Neural progenitor cell (in vitro differentiated cells): ENCODE data around the gene SWAP70. TPM values are rescaled to one million over a fixed set of nuclear protein-coding genes. Genes with fewer than 3 reads are reported as not detected.

Experiments used
- DNase-seq: peaks from one replicate; pipeline ENCODE4 v3.0.0-alpha.2; 2016; ENCODE audit warnings: low spot score
- H2AFZ ChIP-seq: fragments of 200-600 bp; sonication (generic); replicated peaks from 2 replicates; pipeline ENCODE4 v1.6.1; 2016; ENCODE audit warnings: antibody characterized with exemption
- H3F3A ChIP-seq: fragments of 200-600 bp; sonication (generic); 2 replicates; pipeline ENCODE4 v1.6.1; 2016; ENCODE audit warnings: antibody characterized with exemption, low read depth
- H3K27ac ChIP-seq: fragments of 200-600 bp; sonication (generic); 2 replicates; pipeline ENCODE4 v1.5.1; 2016; ENCODE audit warnings: mild to moderate bottlenecking
- H3K27me3 ChIP-seq: fragments of 200-600 bp; sonication (generic); 2 replicates; pipeline ENCODE4 v1.6.1; 2016; ENCODE audit warnings: mild to moderate bottlenecking, moderate library complexity
- H3K36me3 ChIP-seq: fragments of 200-600 bp; sonication (generic); 2 replicates; pipeline ENCODE4 v1.5.1; 2016
- H3K4me1 ChIP-seq: fragments of 200-600 bp; sonication (generic); 2 replicates; pipeline ENCODE4 v1.6.1; 2016; ENCODE audit warnings: mixed run types
- H3K4me2 ChIP-seq: fragments of 200-600 bp; sonication (generic); 2 replicates; pipeline ENCODE4 v1.6.1; 2016
- H3K4me3 ChIP-seq: fragments of 200-600 bp; sonication (generic); 2 replicates; pipeline ENCODE4 v1.5.1; 2016
- H3K79me2 ChIP-seq: fragments of 200-600 bp; sonication (generic); 2 replicates; pipeline ENCODE4 v1.6.1; 2016; ENCODE audit warnings: low read depth
- H3K9ac ChIP-seq: fragments of 200-600 bp; sonication (generic); 2 replicates; pipeline ENCODE4 v1.6.1; 2016
- H3K9me3 ChIP-seq: fragments of 200-600 bp; sonication (generic); 2 replicates; pipeline ENCODE4 v1.5.1; 2016; ENCODE audit warnings: low read depth
- H4K20me1 ChIP-seq: fragments of 200-600 bp; sonication (generic); 2 replicates; pipeline ENCODE4 v1.6.1; 2016; ENCODE audit warnings: low read depth
- H3K27ac Mint-ChIP-seq: 3 replicates; pipeline ENCODE4 v1.8.0; 2021; ENCODE audit warnings: mixed read lengths
- H3K27me3 Mint-ChIP-seq: 2 replicates; pipeline ENCODE4 v1.8.0; 2022; ENCODE audit warnings: low read depth, mild to moderate bottlenecking, inconsistent platforms, moderate library complexity, mixed read lengths; ENCODE audit not compliant: insufficient read depth
- H3K36me3 Mint-ChIP-seq: 3 replicates; pipeline ENCODE4 v1.8.0; 2021; ENCODE audit warnings: mixed read lengths
- H3K4me1 Mint-ChIP-seq: 3 replicates; pipeline ENCODE4 v1.8.0; 2021; ENCODE audit warnings: mixed read lengths
- H3K4me3 Mint-ChIP-seq: 3 replicates; pipeline ENCODE4 v1.8.0; 2021; ENCODE audit warnings: mild to moderate bottlenecking, moderate library complexity, mixed read lengths
- H3K9me3 Mint-ChIP-seq: 3 replicates; pipeline ENCODE4 v1.8.0; 2020; ENCODE audit warnings: mixed read lengths
- CTCF ChIP-seq: fragments of 200-600 bp; sonication (generic); IDR thresholded peaks from 2 replicates; pipeline ENCODE4 v1.5.1; 2017; ENCODE audit warnings: antibody characterized with exemption, mild to moderate bottlenecking
- EZH2 ChIP-seq: fragments of 200-600 bp; sonication (generic); IDR thresholded peaks from 2 replicates; pipeline ENCODE4 v1.6.1; 2017; ENCODE audit warnings: antibody characterized with exemption, mild to moderate bottlenecking, moderate library complexity
- EZH2phosphoT487 ChIP-seq: fragments of 200-600 bp; sonication (generic); IDR thresholded peaks from 2 replicates; pipeline ENCODE4 v1.6.1; 2017; ENCODE audit warnings: antibody characterized with exemption
- total RNA-seq: library from RNA; depleted of rRNA; stranded (reverse); fragments of >200 nt; gene quantifications from 2 replicates; pipeline ENCODE4 v1.2.3, GENCODE V29; 2015; ENCODE audit warnings: low replicate concordance

The SWAP70 gene
- total RNA-seq, 1 donor from 2014 or later, result 25.5 TPM

DNA sequence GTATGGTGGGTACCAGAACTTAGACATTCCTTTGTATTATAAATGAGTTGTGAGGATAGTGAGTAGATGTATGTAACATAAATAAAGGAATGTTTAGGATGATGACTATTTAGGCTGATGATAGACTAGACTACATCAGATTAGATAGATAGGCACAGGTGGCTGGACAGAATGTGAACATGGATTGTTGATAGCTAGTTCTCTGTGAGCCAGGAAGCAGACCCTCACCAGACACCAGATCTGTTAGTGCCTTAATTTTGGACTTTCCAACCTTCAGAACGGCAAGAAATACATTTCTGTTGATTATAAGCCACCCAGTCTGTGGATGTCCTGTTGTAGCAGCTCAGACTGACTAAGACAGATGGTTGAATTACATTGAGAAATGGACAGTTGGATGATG lies 99.4 kb downstream of the SWAP70 start:
- H3K4me2 ChIP-seq, result no peak overlapping the region
- peaks cover 6% of the 10 kb centered on the region for H3F3A ChIP-seq
- H3K36me3 Mint-ChIP-seq, result no peaks in the 10 kb centered on the region
- H4K20me1 ChIP-seq, result no peaks in the 10 kb centered on the region
- DNase-seq, result no peak
- no peak overlapping the region for H3K4me3 Mint-ChIP-seq
- no peak overlapping the region for H3K27ac Mint-ChIP-seq
- H3K27me3 ChIP-seq, result peaks cover 4% of the 10 kb centered on the region
- H3K4me1 Mint-ChIP-seq, result peaks cover 34% of the 10 kb centered on the region
- no peak overlapping the region for H2AFZ ChIP-seq
- H3K27me3 Mint-ChIP-seq, result peaks cover 9% of the 10 kb centered on the region
- TF ChIP-seq EZH2phosphoT487, result no peak
- no peak for TF ChIP-seq CTCF
- no peak for TF ChIP-seq EZH2
- no peaks in the 10 kb centered on the region for H3K79me2 ChIP-seq
- H3K9me3 Mint-ChIP-seq, result no peaks in the 10 kb centered on the region
- no peak overlapping the region for H3K4me3 ChIP-seq
- no peak overlapping the region for H3K9ac ChIP-seq
- H3K4me1 ChIP-seq, result peaks cover 4% of the 10 kb centered on the region
- no peaks in the 10 kb centered on the region for H3K36me3 ChIP-seq
- no peaks in the 10 kb centered on the region for H3K9me3 ChIP-seq
- H3K27ac ChIP-seq, result no peak overlapping the region

- TF ChIP-seq CTCF (no peak), EZH2phosphoT487 (no peak), EZH2 (no peak)
- no peaks in the 10 kb centered on the region for H3K79me2 ChIP-seq
- Mint-ChIP-seq H3K27ac (peak overlapping the region; percentile 93), H3K27me3 (peaks cover 9% of the 10 kb centered on the region), H3K9me3 (no peaks in the 10 kb centered on the region), H3K4me3 (no peak overlapping the region), H3K4me1 (peaks cover 26% of the 10 kb centered on the region), H3K36me3 (no peaks in the 10 kb centered on the region)
- H3K9me3 ChIP-seq, result no peaks in the 10 kb centered on the region
- no peak overlapping the region for H3K9ac ChIP-seq
- H3K4me3 ChIP-seq, result no peak overlapping the region
- no peaks in the 10 kb centered on the region for H3K27me3 ChIP-seq
- no peaks in the 10 kb centered on the region for H3K36me3 ChIP-seq
- H3F3A ChIP-seq, result no peaks in the 10 kb centered on the region
- peak; percentile 25 for DNase-seq
- H3K4me2 ChIP-seq, result peak overlapping the region; percentile 27
- no peak overlapping the region for H3K27ac ChIP-seq
- no peak overlapping the region for H2AFZ ChIP-seq
- H3K4me1 ChIP-seq, result peaks cover 4% of the 10 kb centered on the region
- no peaks in the 10 kb centered on the region for H4K20me1 ChIP-seq
These were observed 101.6 kb downstream of the SWAP70 start for GRCh38 chr11:9765320-9766101.

DNA sequence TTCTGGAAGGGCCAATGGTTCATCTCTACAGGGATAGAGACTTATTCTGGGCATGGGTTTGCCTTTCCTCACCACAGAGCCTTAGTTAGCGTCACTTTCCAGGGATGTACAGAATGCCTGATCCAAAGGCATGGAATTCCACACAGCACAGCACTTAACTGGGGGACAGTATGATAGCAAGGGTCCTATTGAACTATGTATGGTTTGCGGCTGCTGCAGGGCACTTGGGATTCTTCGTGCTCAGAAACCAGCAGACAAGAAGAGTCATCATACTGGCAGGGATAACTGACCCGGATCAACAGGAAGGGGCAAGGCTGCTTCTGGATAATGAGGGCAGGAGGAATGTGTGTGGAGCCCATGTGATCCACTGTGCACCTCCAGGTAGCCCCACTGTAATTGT lies 105.7 kb downstream of the SWAP70 start:
- no peak overlapping the region for H3K27ac Mint-ChIP-seq
- peaks cover 23% of the 10 kb centered on the region for H3K4me1 Mint-ChIP-seq
- H3K36me3 Mint-ChIP-seq, result no peaks in the 10 kb centered on the region
- H3F3A ChIP-seq, result peaks cover 3% of the 10 kb centered on the region
- peaks cover 4% of the 10 kb centered on the region for H3K4me1 ChIP-seq
- TF ChIP-seq CTCF (no peak), EZH2 (no peak), EZH2phosphoT487 (no peak)
- H3K4me3 ChIP-seq, result no peak overlapping the region
- H3K9ac ChIP-seq, result no peak overlapping the region
- H3K79me2 ChIP-seq, result no peaks in the 10 kb centered on the region
- H4K20me1 ChIP-seq, result no peaks in the 10 kb centered on the region
- no peaks in the 10 kb centered on the region for H3K9me3 Mint-ChIP-seq
- no peaks in the 10 kb centered on the region for H3K36me3 ChIP-seq
- no peak for DNase-seq
- no peak overlapping the region for H3K27ac ChIP-seq
- no peak overlapping the region for H2AFZ ChIP-seq
- no peak overlapping the region for H3K4me2 ChIP-seq
- H3K9me3 ChIP-seq, result no peaks in the 10 kb centered on the region
- H3K27me3 Mint-ChIP-seq, result peaks cover 3% of the 10 kb centered on the region
- no peaks in the 10 kb centered on the region for H3K27me3 ChIP-seq
- H3K4me3 Mint-ChIP-seq, result no peak overlapping the region
